ENCODE results near the gene PCDHB7.
"Not testable (repeated sequence)": the region's sequence is repeated elsewhere in the genome, so short reads cannot be mapped to it uniquely, and the experiment has no call there.

PCDHB7 gene

DNA sequence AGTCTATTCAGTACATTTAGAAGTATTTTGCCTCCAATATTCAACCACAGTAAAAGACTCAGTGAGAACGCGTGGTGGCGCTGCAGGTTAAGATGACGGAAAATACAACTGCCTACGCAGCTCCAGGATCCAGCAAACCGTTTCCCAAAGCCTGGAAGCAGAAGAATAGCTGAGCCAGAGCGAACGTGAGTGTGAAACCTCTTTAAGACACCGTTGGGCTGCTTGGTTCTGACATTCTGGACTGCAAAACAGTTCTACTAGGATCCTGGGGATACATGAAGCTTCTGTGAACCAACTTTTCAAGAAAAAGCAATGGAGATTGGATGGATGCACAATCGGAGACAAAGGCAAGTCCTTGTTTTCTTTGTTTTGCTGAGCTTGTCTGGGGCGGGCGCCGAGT is 9.8 kb downstream of the PCDHB7 start, which contains the start of gene PCDHB16:
Gene PCDHB16 (plus strand): TSS at position 140 of the 400 bp plus-strand sequence. CDS start 173 bp downstream, at position 313.
- DNase-seq, result no peak

GRCh38 chr5:141184117-141184855 is 11.8 kb downstream of the PCDHB7 start:
- not testable (repeated sequence) for DNase-seq

DNA sequence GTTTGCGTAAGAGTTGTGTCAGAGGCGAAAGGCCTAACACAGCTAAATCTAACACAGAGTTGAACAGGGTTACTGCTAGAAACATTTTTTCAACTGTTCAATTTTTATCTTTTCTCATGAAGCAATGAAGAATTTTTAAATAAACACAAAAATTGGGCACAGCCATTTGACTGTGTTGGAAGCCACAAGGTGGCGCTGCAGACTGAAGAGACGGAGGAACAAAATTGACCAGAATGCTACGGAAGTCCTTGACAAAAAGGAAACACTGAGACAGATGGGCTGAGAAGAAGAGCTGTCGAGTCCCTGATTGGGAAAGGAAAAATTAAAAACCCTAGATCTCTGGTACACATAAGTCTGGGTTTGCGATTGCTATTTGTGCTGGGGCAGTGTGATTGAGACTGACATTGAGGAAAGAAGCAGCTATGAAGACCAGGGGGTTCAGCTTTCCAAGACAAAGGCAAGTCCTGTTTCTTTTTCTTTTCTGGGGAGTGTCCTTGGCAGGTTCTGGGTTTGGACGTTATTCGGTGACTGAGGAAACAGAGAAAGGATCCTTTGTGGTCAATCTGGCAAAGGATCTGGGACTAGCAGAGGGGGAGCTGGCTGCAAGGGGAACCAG is 14.6 kb downstream of the PCDHB7 start, which contains the start of gene PCDHB9:
Gene PCDHB9 (plus strand): TSS at position 265 of the 616 bp plus-strand sequence. CDS start 158 bp downstream, at position 423.
- no peak for DNase-seq

DNA sequence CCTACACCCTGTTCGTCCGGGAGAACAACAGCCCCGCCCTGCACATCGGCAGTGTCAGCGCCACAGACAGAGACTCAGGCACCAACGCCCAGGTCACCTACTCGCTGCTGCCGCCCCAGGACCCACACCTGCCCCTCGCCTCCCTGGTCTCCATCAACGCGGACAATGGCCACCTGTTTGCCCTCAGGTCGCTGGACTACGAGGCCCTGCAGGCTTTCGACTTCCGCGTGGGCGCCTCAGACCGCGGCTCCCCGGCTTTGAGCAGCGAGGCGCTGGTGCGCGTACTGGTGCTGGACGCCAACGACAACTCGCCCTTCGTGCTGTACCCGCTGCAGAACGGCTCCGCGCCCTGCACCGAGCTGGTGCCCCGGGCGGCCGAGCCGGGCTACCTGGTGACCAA is 16.2 kb downstream of the PCDHB7 start:
- DNase-seq, result not testable (repeated sequence)

GRCh38 chr5:141189131-141189530 is 16.7 kb downstream of the PCDHB7 start:
- DNase-seq, result not testable (repeated sequence)

GRCh38 chr5:141192110-141192725 is 19.8 kb downstream of the PCDHB7 start, which contains the start of gene PCDHB10:
PCDHB10 (plus strand) TSS chr5:141192353; CDS start chr5:141192553, 200 bp downstream.
- DNase-seq, result no peak

- DNase-seq, result not testable (repeated sequence)
Observed at GRCh38 chr5:141194332-141194731, 21.9 kb downstream of the PCDHB7 start.

DNA sequence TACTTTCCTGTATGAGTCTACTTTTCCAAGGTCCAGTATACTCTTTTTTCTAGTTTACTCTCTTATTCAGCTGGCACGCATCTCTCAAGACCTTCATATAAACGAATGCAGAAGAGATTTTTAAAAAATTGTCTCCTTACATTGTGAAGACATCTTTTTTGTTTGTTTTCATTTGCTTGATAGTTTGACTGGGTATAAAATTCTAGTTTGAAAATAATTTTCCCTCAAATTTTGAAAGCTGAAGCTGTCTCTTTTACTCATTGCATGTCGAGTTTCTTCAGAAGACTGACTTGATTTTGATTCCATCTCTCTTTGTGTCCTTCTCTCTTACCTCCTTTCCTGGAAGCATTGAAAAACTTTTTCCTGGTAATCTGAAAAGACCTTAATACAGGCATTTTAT is 23.9 kb downstream of the PCDHB7 start:
- DNase-seq, result no peak

DNA sequence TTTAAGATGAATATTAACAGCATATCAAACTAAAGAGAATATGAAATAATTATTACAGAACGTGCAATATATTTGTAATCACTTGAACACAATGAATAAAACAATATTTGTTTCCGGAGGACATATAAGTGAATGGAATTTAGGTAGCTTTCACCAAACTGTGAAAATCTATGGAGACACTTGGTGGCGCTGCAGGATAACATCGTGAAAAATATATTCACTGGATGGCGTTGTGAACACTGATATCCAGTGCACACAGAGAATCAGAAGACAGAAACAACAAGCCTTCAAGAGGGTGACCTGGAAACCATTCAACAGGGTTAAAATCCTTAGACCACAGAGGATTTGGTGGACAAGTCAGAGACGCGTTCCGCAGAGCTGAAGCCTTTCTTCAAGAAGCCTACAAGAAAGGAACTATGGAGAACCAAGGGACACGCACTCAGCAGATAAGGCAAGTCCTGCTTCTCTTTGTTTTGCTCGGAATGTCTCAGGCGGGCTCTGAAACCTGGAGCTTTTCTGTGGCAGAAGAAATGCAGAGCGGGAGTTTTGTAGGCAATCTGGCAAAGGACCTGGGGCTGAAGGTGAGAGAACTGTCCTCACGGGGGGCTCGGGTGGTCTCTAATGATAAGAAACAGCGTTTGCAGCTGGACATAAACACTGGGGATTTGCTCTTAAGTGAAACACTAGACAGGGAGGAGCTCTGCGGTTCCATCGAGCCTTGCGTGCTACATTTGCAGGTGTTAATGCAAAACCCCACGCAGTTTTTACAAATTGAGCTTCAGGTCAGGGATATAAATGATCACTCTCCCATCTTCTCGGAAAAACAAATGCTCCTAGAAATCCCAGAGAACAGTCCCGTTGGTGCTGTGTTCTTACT is 27.2 kb downstream of the PCDHB7 start, which contains the start of gene PCDHB11:
Gene PCDHB11 (plus strand): TSS at position 269 of the 877 bp plus-strand sequence. CDS start 148 bp downstream, at position 417.
- no peak for DNase-seq

GRCh38 chr5:141201126-141201525 is 28.7 kb downstream of the PCDHB7 start:
- not testable (repeated sequence) for DNase-seq

DNA sequence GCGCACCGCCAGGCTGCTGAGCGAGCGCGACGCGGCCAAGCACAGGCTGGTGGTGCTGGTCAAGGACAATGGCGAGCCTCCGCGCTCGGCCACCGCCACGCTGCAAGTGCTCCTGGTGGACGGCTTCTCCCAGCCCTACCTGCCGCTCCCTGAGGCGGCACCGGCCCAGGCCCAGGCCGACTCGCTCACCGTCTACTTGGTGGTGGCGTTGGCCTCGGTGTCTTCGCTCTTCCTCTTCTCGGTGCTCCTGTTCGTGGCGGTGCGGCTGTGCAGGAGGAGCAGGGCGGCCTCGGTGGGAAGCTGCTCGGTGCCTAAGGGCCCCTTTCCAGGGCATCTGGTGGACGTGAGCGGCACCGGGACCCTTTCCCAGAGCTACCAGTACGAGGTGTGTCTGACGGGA is 29.2 kb downstream of the PCDHB7 start:
- DNase-seq, result not testable (repeated sequence)

GRCh38 chr5:141208478-141208877 is 36.0 kb downstream of the PCDHB7 start, which contains the start of gene PCDHB12:
PCDHB12 (plus strand) TSS chr5:141208719; CDS start chr5:141208908, 189 bp downstream.
- DNase-seq, result no peak

DNA sequence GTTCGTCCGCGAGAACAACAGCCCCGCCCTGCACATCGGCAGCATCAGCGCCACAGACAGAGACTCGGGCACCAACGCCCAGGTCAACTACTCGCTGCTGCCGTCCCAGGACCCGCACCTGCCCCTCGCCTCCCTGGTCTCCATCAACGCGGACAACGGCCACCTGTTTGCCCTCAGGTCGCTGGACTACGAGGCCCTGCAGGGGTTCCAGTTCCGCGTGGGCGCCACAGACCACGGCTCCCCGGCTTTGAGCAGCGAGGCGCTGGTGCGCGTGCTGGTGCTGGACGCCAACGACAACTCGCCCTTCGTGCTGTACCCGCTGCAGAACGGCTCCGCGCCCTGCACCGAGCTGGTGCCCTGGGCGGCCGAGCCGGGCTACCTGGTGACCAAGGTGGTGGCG is 37.8 kb downstream of the PCDHB7 start:
- not testable (repeated sequence) for DNase-seq

DNA sequence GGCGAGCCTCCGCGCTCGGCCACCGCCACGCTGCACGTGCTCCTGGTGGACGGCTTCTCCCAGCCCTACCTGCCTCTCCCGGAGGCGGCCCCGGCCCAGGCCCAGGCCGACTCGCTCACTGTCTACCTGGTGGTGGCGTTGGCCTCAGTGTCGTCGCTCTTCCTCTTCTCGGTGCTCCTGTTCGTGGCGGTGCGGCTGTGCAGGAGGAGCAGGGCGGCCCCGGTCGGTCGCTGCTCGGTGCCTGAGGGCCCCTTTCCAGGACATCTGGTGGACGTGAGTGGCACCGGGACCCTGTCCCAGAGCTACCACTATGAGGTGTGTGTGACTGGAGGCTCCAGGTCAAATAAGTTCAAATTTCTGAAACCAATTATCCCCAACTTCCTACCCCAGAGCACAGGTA is 38.4 kb downstream of the PCDHB7 start:
- not testable (repeated sequence) for DNase-seq

DNA sequence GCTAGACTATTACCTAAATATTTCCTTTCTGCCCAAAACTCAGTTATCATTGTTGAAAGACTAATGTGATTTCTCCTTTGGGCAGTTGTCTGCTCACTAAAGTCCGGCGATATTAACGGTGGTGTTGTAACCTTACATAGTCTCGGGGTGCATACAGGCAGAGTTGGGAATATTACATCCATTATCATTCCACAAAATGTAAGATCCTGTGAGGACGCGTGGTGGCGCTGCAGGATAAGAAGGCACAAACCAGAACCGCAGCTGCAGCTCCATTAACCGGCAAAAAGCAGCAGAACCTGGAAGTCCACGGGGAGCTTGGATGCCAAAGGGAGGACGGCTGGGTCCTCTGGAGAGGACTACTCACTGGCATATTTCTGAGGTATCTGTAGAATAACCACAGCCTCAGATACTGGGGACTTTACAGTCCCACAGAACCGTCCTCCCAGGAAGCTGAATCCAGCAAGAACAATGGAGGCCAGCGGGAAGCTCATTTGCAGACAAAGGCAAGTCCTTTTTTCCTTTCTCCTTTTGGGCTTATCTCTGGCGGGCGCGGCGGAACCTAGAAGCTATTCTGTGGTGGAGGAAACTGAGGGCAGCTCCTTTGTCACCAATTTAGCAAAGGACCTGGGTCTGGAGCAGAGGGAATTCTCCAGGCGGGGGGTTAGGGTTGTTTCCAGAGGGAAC is 41.4 kb downstream of the PCDHB7 start, which contains the start of gene PCDHB13:
Gene PCDHB13 (plus strand): TSS at position 264 of the 684 bp plus-strand sequence. CDS start 205 bp downstream, at position 469.
- DNase-seq, result not testable (repeated sequence)

- DNase-seq, result not testable (repeated sequence)
Observed at GRCh38 chr5:141214583-141214982, 42.1 kb downstream of the PCDHB7 start.

DNA sequence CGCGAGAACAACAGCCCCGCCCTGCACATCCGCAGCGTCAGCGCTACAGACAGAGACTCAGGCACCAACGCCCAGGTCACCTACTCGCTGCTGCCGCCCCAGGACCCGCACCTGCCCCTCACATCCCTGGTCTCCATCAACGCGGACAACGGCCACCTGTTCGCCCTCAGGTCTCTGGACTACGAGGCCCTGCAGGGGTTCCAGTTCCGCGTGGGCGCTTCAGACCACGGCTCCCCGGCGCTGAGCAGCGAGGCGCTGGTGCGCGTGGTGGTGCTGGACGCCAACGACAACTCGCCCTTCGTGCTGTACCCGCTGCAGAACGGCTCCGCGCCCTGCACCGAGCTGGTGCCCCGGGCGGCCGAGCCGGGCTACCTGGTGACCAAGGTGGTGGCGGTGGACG is 43.1 kb downstream of the PCDHB7 start:
- not testable (repeated sequence) for DNase-seq

DNA sequence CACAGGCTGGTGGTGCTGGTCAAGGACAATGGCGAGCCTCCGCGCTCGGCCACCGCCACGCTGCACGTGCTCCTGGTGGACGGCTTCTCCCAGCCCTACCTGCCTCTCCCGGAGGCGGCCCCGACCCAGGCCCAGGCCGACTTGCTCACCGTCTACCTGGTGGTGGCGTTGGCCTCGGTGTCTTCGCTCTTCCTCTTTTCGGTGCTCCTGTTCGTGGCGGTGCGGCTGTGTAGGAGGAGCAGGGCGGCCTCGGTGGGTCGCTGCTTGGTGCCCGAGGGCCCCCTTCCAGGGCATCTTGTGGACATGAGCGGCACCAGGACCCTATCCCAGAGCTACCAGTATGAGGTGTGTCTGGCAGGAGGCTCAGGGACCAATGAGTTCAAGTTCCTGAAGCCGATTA is 43.6 kb downstream of the PCDHB7 start:
- DNase-seq, result not testable (repeated sequence)

DNA sequence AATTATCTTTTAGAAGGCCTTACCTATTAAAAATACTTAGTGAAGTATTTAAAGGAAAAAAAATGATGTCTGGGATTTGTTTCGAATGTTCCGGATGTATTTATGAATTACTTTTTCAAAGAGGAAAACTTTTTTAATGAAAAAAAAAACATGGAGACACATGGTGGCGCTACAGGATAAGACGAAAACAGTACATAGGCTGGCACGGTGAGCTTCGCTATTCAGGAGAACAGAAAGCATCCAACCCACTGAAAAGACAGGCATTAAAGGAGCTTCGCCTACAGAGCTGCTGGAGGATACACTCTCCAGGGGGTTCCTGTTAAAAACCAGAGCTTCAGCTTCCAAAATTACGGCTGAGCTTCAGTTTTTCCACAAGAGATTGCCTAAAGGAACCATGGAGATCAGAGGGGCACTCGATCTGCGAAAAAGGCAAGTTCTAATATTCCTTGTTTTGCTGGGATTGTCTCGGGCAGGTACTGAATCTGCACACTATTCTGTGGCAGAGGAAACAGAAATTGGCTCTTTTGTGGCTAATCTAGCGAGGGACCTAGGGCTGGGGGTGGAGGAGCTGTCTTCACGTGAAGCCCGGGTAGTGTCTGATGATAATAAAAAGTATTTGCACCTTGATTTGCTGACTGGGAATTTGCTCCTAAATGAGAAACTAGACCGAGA is 50.8 kb downstream of the PCDHB7 start, which contains the start of gene PCDHB14:
Gene PCDHB14 (plus strand): TSS at position 232 of the 672 bp plus-strand sequence. CDS start 163 bp downstream, at position 395.
- DNase-seq, result no peak

DNA sequence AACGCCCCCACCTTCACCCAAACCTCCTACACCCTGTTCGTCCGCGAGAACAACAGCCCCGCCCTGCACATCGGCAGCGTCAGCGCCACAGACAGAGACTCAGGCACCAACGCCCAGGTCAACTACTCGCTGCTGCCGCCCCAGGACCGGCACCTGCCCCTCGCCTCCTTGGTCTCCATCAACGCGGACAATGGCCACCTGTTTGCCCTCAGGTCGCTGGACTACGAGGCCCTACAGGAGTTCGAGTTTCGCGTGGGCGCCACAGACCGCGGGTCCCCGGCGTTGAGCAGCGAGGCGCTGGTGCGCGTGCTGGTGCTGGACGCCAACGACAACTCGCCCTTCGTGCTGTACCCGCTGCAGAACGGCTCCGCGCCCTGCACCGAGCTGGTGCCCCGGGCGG is 52.4 kb downstream of the PCDHB7 start:
- DNase-seq, result not testable (repeated sequence)

DNA sequence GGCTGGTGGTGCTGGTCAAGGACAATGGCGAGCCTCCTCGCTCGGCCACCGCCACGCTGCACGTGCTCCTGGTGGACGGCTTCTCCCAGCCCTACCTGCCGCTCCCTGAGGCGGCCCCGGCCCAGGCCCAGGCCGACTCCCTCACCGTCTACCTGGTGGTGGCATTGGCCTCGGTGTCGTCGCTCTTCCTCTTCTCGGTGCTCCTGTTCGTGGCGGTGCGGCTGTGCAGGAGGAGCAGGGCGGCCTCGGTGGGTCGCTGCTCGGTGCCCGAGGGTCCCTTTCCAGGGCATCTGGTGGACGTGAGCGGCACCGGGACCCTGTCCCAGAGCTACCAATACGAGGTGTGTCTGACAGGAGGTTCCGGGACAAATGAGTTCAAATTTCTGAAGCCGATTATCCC is 53.0 kb downstream of the PCDHB7 start:
- DNase-seq, result not testable (repeated sequence)
